ENCODE data around the gene CMTM4.
"Not testable (repeated sequence)": the region's sequence is repeated elsewhere in the genome, so short reads cannot be mapped to it uniquely, and the experiment has no call there.

CMTM4 gene

GRCh38 chr16:66687906-66688625, 8.5 kb downstream of the CMTM4 start:
- no peaks in the 10 kb centered on the region for H3K36me3 ChIP-seq (ENCODE audit: insufficient read depth, low read length)
- H3K4me2 ChIP-seq (ENCODE audit: insufficient read depth, low read length), result no peak overlapping the region
- no peak overlapping the region for H3K9ac ChIP-seq (ENCODE audit: low read depth, low read length)
- H3K9me3 ChIP-seq (ENCODE audit: insufficient read depth, low read length, severe bottlenecking), result no peaks in the 10 kb centered on the region
- H3K79me2 ChIP-seq (ENCODE audit: insufficient read depth, low read length), result no peaks in the 10 kb centered on the region
- H3K27ac ChIP-seq (ENCODE audit: low read length), result no peak overlapping the region
- TF ChIP-seq CTCF (IDR thresholded peaks at IDR 0.05; ENCODE audit: borderline replicate concordance, extremely low read depth, low read length, poor library complexity, severe bottlenecking), result no peak
- no peak for TF ChIP-seq EZH2 (IDR thresholded peaks at IDR 0.05; ENCODE audit: borderline replicate concordance, low read depth, low read length, severe bottlenecking)
- no peaks in the 10 kb centered on the region for H3K4me1 ChIP-seq (ENCODE audit: insufficient read depth, low read length)
- H3K27me3 ChIP-seq (ENCODE audit: insufficient read depth, low read length, poor library complexity), result no peaks in the 10 kb centered on the region
- DNase-seq, result no peak
- no peak overlapping the region for H2AFZ ChIP-seq (ENCODE audit: low read depth, low read length)
- ATAC-seq (ENCODE audit: insufficient read depth, low read depth), result no peak
- H4K20me1 ChIP-seq (ENCODE audit: insufficient read depth, low read length), result no peaks in the 10 kb centered on the region
- H3K4me3 ChIP-seq (ENCODE audit: low read depth in 1 of 2, low read length in 2 of 2), result no peak overlapping the region

- H3K79me2 ChIP-seq (ENCODE audit: insufficient read depth, low read length); H3K9me3 ChIP-seq (ENCODE audit: insufficient read depth, low read length, severe bottlenecking); H3K4me2 ChIP-seq (ENCODE audit: insufficient read depth, low read length); H3K27me3 ChIP-seq (ENCODE audit: insufficient read depth, low read length, poor library complexity); H2AFZ ChIP-seq (ENCODE audit: low read depth, low read length); H3K4me1 ChIP-seq (ENCODE audit: insufficient read depth, low read length); ATAC-seq (ENCODE audit: insufficient read depth, low read depth); H3K36me3 ChIP-seq (ENCODE audit: insufficient read depth, low read length); H3K27ac ChIP-seq (ENCODE audit: low read length); H3K9ac ChIP-seq (ENCODE audit: low read depth, low read length); H4K20me1 ChIP-seq (ENCODE audit: insufficient read depth, low read length); DNase-seq; H3K4me3 ChIP-seq (ENCODE audit: low read depth in 1 of 2, low read length in 2 of 2): not testable (repeated sequence)
Measured at GRCh38 chr16:66685501-66686115, 10.9 kb downstream of the CMTM4 start.

- Histone ChIP-seq H2AFZ (ENCODE audit: low read depth, low read length) (no peak overlapping the region), H3K9me3 (ENCODE audit: insufficient read depth, low read length, severe bottlenecking) (no peaks in the 10 kb centered on the region), H3K27ac (ENCODE audit: low read length) (no peak overlapping the region), H3K79me2 (ENCODE audit: insufficient read depth, low read length) (no peaks in the 10 kb centered on the region), H4K20me1 (ENCODE audit: insufficient read depth, low read length) (no peaks in the 10 kb centered on the region), H3K4me3 (ENCODE audit: low read depth in 1 of 2, low read length in 2 of 2) (no peak overlapping the region), H3K9ac (ENCODE audit: low read depth, low read length) (no peak overlapping the region), H3K4me1 (ENCODE audit: insufficient read depth, low read length) (no peaks in the 10 kb centered on the region), H3K27me3 (ENCODE audit: insufficient read depth, low read length, poor library complexity) (no peaks in the 10 kb centered on the region), H3K4me2 (ENCODE audit: insufficient read depth, low read length) (no peak overlapping the region), H3K36me3 (ENCODE audit: insufficient read depth, low read length) (no peaks in the 10 kb centered on the region)
- no peak for ATAC-seq (ENCODE audit: insufficient read depth, low read depth)
- no peak for DNase-seq
- TF ChIP-seq CTCF (IDR thresholded peaks at IDR 0.05; ENCODE audit: borderline replicate concordance, extremely low read depth, low read length, poor library complexity, severe bottlenecking), result no peak
- no peak for TF ChIP-seq EZH2 (IDR thresholded peaks at IDR 0.05; ENCODE audit: borderline replicate concordance, low read depth, low read length, severe bottlenecking)
Measured at GRCh38 chr16:66682271-66682670, 14.3 kb downstream of the CMTM4 start.

GRCh38 chr16:66681676-66682075, 14.9 kb downstream of the CMTM4 start:
- Histone ChIP-seq H3K27me3 (ENCODE audit: insufficient read depth, low read length, poor library complexity) (no peaks in the 10 kb centered on the region), H3K9ac (ENCODE audit: low read depth, low read length) (no peak overlapping the region), H4K20me1 (ENCODE audit: insufficient read depth, low read length) (no peaks in the 10 kb centered on the region), H3K4me2 (ENCODE audit: insufficient read depth, low read length) (no peak overlapping the region), H3K4me3 (ENCODE audit: low read depth in 1 of 2, low read length in 2 of 2) (no peak overlapping the region), H3K36me3 (ENCODE audit: insufficient read depth, low read length) (no peaks in the 10 kb centered on the region), H3K27ac (ENCODE audit: low read length) (no peak overlapping the region), H3K4me1 (ENCODE audit: insufficient read depth, low read length) (no peaks in the 10 kb centered on the region), H3K79me2 (ENCODE audit: insufficient read depth, low read length) (no peaks in the 10 kb centered on the region), H2AFZ (ENCODE audit: low read depth, low read length) (no peak overlapping the region), H3K9me3 (ENCODE audit: insufficient read depth, low read length, severe bottlenecking) (no peaks in the 10 kb centered on the region)
- no peak for ATAC-seq (ENCODE audit: insufficient read depth, low read depth)
- no peak for DNase-seq
- TF ChIP-seq EZH2 (IDR thresholded peaks at IDR 0.05; ENCODE audit: borderline replicate concordance, low read depth, low read length, severe bottlenecking) (no peak), CTCF (IDR thresholded peaks at IDR 0.05; ENCODE audit: borderline replicate concordance, extremely low read depth, low read length, poor library complexity, severe bottlenecking) (no peak)

Measured in DND-41 (cell line).